Endothelial cell of umbilical vein (primary cell): Measurements from ENCODE around the gene WDR49.

Experiments used
- EZH2 ChIP-seq: IDR thresholded peaks from 2 replicates; pipeline ENCODE4 v1.6.1; 2012; ENCODE audit warnings: borderline replicate concordance, low read depth, mild to moderate bottlenecking, moderate library complexity, low read length, inconsistent platforms; ENCODE audit not compliant: severe bottlenecking
- POLR2A ChIP-seq: IDR thresholded peaks from 2 replicates; pipeline ENCODE4 v1.6.1; 2012; ENCODE audit warnings: low read depth, mild to moderate bottlenecking, control low read depth, low read length

- no peak for TF ChIP-seq POLR2A
- no peak for TF ChIP-seq EZH2
Measured at GRCh38 chr3:167441256-167441655, 212.5 kb downstream of the WDR49 start.
